Fibroblast of lung (primary cell): Measurements from ENCODE around the gene CCDC92B. TPM values are rescaled to one million over a fixed set of nuclear protein-coding genes. Genes with fewer than 3 reads are reported as not detected.

Source experiments
- DNase-seq, 2 donors: peaks; one replicate each; pipeline versions ENCODE4 v3.0.0 to v3.0.0-alpha.2; 2010; ENCODE audit warnings: low read depth in 2 of 2
- H2AFZ ChIP-seq: 2 replicates; pipeline ENCODE4 v1.5.1; 2012; ENCODE audit warnings: low read length, control low read depth, inconsistent platforms
- H3K27ac ChIP-seq: 2 replicates; pipeline ENCODE4 v1.5.1; 2011; ENCODE audit warnings: low read length, control low read depth; ENCODE audit not compliant: insufficient read depth
- H3K27me3 ChIP-seq: 2 replicates; pipeline ENCODE4 v1.5.1; 2011; ENCODE audit warnings: mild to moderate bottlenecking, low read length; ENCODE audit not compliant: control insufficient read depth, insufficient read depth
- H3K36me3 ChIP-seq: 2 replicates; pipeline ENCODE4 v1.5.1; 2011; ENCODE audit warnings: low read length; ENCODE audit not compliant: control insufficient read depth, insufficient read depth
- H3K4me1 ChIP-seq: 2 replicates; pipeline ENCODE4 v1.5.1; 2011; ENCODE audit warnings: low read length; ENCODE audit not compliant: control insufficient read depth, insufficient read depth; ENCODE audit errors: extremely low read depth
- H3K4me2 ChIP-seq: 2 replicates; pipeline ENCODE4 v1.5.1; 2011; ENCODE audit warnings: low read length, control low read depth; ENCODE audit not compliant: insufficient read depth; ENCODE audit errors: extremely low read depth
- H3K4me3 ChIP-seq, 4 experiments: fragments of 200-600 bp in 1 of 4; sonication (generic) in 1 of 4; replicated peaks in 1 of 4; 2 replicates each; pipeline ENCODE4 v1.5.1; 2011 to 2016; ENCODE audit warnings: low read length in 4 of 4, low read depth in 3 of 4, mild to moderate bottlenecking in 3 of 4, control low read depth in 2 of 4, inconsistent platforms in 1 of 4, mixed read lengths in 1 of 4; ENCODE audit not compliant: insufficient read depth in 1 of 4; ENCODE audit errors: control extremely low read depth in 1 of 4
- H3K79me2 ChIP-seq: 2 replicates; pipeline ENCODE4 v1.5.1; 2012; ENCODE audit warnings: mild to moderate bottlenecking, low read length, inconsistent platforms; ENCODE audit not compliant: control insufficient read depth, insufficient read depth
- H3K9ac ChIP-seq: 2 replicates; pipeline ENCODE4 v1.5.1; 2011; ENCODE audit warnings: mild to moderate bottlenecking, low read length, control low read depth; ENCODE audit not compliant: insufficient read depth
- H3K9me3 ChIP-seq: 2 replicates; pipeline ENCODE4 v1.5.1; 2012; ENCODE audit warnings: low read depth, low read length; ENCODE audit not compliant: control insufficient read depth, insufficient read depth
- H4K20me1 ChIP-seq: 2 replicates; pipeline ENCODE4 v1.5.1; 2011; ENCODE audit warnings: low read length; ENCODE audit not compliant: control insufficient read depth, insufficient read depth; ENCODE audit errors: extremely low read depth
- CTCF ChIP-seq, 2 donors: IDR thresholded peaks in 1 of 2; conservative IDR thresholded peaks in 1 of 2; 1 replicate in 1 of 2; 2 replicates in 1 of 2; pipeline ENCODE4 v1.5.1; 2011 to 2012; ENCODE audit warnings: low read length in 2 of 2, control low read depth in 1 of 2, inconsistent platforms in 1 of 2, low read depth in 1 of 2, mild to moderate bottlenecking in 1 of 2
- EZH2 ChIP-seq: IDR thresholded peaks from 2 replicates; pipeline ENCODE4 v1.5.1; 2012; ENCODE audit warnings: low read length, control low read depth, mild to moderate bottlenecking; ENCODE audit errors: missing control alignments
- polyA plus RNA-seq, 2 donors: library from polyadenylated mRNA; depleted of rRNA in 1 of 2; stranded (reverse) in 1 of 2; unstranded in 1 of 2; fragments of >200 nt; gene quantifications; 2 replicates each; pipeline ENCODE4 v1.2.1, GENCODE V29; 2011 to 2012; ENCODE audit warnings: missing spikeins in 1 of 2
- total RNA-seq: library from RNA; depleted of rRNA; stranded (reverse); fragments of >200 nt; gene quantifications from 2 replicates; pipeline ENCODE4 v1.2.1, GENCODE V29; 2014

Gene CCDC92B
- total and polyA plus RNA-seq, 2 donors (not counting 1 experiment from before 2014, with no cell fraction given) = not detected

GRCh38 chr17:2736956-2737355 is 12.5 kb downstream of the CCDC92B start:
- no peak overlapping the region for H3K4me3 ChIP-seq
- DNase-seq = no peak

GRCh38 chr17:2735896-2736295 is 13.6 kb downstream of the CCDC92B start:
- no peak overlapping the region for H3K9ac ChIP-seq
- no peak overlapping the region for H3K4me2 ChIP-seq
- H3K36me3 ChIP-seq = no peaks in the 10 kb centered on the region
- no peaks in the 10 kb centered on the region for H4K20me1 ChIP-seq
- no peak overlapping the region for H3K27ac ChIP-seq
- no peaks in the 10 kb centered on the region for H3K4me1 ChIP-seq
- H3K79me2 ChIP-seq = no peaks in the 10 kb centered on the region
- no peak overlapping the region for H2AFZ ChIP-seq
- no peaks in the 10 kb centered on the region for H3K9me3 ChIP-seq
- no peak for DNase-seq
- H3K27me3 ChIP-seq = no peaks in the 10 kb centered on the region
- no peak overlapping the region for H3K4me3 ChIP-seq
- TF ChIP-seq CTCF (conservative IDR thresholded peaks at IDR 0.05 in 1 of 2, IDR thresholded peaks at IDR 0.05 in 1 of 2; ENCODE audit: low read depth in 1 of 2, low read length in 2 of 2) (no peak), EZH2 (no peak)

More at GRCh38 chr17:2736956-2737355, 12.5 kb downstream of the CCDC92B start:
- H3K4me2 ChIP-seq = no peak overlapping the region
- H3K9me3 ChIP-seq = no peaks in the 10 kb centered on the region
- no peaks in the 10 kb centered on the region for H3K36me3 ChIP-seq
- H3K79me2 ChIP-seq = no peaks in the 10 kb centered on the region
- H3K9ac ChIP-seq = no peak overlapping the region
- H3K27me3 ChIP-seq = no peaks in the 10 kb centered on the region
- no peak overlapping the region for H3K27ac ChIP-seq
- H4K20me1 ChIP-seq = no peaks in the 10 kb centered on the region
- H2AFZ ChIP-seq = no peak overlapping the region
- TF ChIP-seq CTCF (conservative IDR thresholded peaks at IDR 0.05 in 1 of 2, IDR thresholded peaks at IDR 0.05 in 1 of 2; ENCODE audit: low read depth in 1 of 2, low read length in 2 of 2) (no peak), EZH2 (no peak)
- no peaks in the 10 kb centered on the region for H3K4me1 ChIP-seq

GRCh38 chr17:2734939-2735338 is 14.5 kb downstream of the CCDC92B start:
- no peak overlapping the region for H3K9ac ChIP-seq
- no peaks in the 10 kb centered on the region for H3K27me3 ChIP-seq
- H4K20me1 ChIP-seq = no peaks in the 10 kb centered on the region
- TF ChIP-seq EZH2 (no peak), CTCF (conservative IDR thresholded peaks at IDR 0.05 in 1 of 2, IDR thresholded peaks at IDR 0.05 in 1 of 2; ENCODE audit: low read depth in 1 of 2, low read length in 2 of 2) (no peak)
- no peaks in the 10 kb centered on the region for H3K4me1 ChIP-seq
- H3K4me3 ChIP-seq = no peak overlapping the region
- no peak overlapping the region for H3K4me2 ChIP-seq
- no peak overlapping the region for H3K27ac ChIP-seq
- no peaks in the 10 kb centered on the region for H3K79me2 ChIP-seq
- no peak overlapping the region for H2AFZ ChIP-seq
- H3K36me3 ChIP-seq = no peaks in the 10 kb centered on the region
- no peaks in the 10 kb centered on the region for H3K9me3 ChIP-seq
- no peak for DNase-seq
